IPS DF 19.7 (cell line): Measurements from ENCODE around the gene AMBP.
"Not testable (repeated sequence)": the region's sequence is repeated elsewhere in the genome, so short reads cannot be mapped to it uniquely, and the experiment has no call there.

Source experiments
- DNase-seq: peaks from one replicate; pipeline ENCODE4 v3.0.0-alpha.2; 2013; ENCODE audit warnings: low read depth, low spot score

Gene AMBP

DNA sequence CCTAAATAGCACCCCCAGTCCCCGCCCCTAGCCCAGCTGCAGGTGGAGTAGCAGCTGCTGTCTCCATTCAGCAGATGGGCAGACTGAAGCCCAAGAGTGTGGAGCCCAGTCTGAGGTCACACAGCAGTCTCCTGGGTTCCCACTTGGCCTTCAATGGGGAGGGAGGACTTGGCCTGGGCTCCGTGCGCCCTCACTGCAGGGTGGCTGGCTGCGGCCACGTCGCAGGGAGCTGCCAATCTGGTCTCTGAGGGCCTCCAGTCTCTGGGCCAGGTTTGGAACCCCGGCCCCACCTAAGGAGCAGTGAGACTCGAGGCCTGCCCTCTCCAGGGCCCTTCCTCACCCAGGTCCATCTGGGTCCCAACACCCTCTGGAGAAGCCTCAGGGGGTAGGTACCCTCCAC, 13.6 kb upstream of the AMBP start:
- DNase-seq: no peak

GRCh38 chr9:114090798-114091197, 12.7 kb upstream of the AMBP start:
- DNase-seq: no peak

DNA sequence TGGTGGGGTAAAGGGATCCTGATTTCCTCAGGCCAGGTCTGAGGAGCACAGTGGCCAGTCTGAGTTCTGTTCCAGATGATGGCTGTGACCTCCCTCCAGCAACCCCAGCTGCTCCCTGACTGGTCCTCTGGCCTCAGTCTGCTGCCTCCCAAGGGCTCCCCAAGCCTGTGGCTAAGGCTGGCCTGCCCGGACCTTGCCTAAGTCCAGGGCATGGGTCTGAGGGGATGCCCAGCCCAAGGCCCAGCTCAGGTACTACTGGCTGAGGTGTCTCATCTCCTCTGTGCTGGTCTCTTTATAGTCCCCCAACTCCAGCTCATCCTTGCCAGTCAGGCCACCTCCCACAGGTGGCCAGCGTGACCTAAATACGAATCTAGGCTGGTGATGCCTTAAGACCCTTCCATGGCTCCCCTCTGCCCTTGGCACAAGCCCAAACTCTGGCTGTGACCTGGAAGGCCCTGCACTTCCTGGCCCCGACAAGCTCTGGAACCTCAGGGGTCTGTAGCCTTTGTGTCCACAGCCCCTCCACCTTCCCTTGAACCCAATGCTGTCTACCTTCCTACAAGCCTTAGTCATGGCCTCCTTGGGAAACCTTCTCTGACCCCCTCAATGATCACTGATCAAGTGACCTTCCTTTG, 11.2 kb upstream of the AMBP start:
- DNase-seq: no peak

DNA sequence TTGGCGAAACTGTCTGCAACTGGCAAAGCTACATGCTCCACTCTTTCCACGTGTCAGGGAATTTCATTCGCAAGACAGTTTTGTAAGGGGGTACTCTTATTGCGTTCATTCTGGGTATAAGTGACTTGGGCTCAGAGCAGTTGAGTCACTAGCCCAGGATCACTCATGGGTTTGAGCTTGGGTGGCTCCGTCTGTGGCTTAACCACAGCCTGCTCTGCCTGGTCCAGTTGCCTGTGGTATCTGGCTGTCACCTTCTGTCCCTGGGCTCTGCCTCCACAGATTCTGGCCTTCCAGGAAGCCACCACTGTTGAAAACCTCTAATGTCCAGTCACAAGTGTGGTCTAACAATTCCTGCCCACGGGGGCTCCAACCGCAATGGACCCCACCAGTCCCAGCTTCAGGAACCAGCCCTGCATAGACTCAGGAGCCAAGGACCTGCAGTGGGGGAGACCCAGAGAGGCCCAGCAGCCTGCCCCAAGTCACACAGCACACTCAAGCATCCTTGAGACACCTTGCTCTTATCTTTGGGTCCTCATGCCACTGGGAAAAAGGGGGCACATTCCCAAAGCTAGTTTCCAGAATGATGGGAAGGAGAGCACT, 10.6 kb upstream of the AMBP start:
- DNase-seq: no peak

DNA sequence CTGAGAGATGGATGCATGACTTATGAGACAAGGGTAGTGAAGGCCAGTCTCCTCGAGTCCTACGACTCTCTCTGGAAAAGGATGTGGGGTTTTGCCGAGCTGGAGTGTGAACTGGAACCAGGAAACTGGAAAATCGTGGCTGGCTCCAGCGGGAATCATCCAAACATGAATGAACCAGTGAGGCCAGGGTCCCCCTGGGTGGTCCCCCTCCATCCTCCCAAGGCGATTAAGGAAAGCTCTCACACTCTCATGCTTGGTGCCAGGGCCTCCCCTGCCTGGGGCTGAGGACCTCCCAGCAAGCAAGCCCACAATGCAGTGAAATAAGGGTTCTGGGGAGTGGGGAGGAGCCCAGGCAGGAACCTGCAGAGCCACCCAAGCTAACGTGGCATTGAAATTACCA, 9.6 kb upstream of the AMBP start:
- DNase-seq: no peak

DNA sequence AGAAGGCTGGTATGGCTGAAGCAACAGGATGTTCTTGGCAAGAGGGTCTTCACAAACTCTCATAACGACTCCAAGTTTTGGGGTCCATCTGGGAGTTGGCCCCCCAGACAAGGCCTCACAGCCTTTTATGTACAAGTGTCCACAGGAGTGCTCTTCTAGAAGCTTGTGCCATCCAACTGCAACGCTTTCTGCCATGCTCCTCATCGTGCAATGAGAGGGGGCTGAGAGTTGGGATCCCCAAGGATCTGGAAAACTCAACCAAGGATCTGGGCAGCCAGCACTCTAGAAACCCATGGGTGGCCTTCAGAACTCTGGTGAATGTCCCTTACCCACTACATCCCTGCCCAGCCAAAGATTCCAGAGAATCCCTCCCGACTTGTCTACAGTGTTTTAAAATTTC, 8.5 kb upstream of the AMBP start:
- no peak for DNase-seq

GRCh38 chr9:114086009-114086408, 7.9 kb upstream of the AMBP start:
- no peak for DNase-seq

DNA sequence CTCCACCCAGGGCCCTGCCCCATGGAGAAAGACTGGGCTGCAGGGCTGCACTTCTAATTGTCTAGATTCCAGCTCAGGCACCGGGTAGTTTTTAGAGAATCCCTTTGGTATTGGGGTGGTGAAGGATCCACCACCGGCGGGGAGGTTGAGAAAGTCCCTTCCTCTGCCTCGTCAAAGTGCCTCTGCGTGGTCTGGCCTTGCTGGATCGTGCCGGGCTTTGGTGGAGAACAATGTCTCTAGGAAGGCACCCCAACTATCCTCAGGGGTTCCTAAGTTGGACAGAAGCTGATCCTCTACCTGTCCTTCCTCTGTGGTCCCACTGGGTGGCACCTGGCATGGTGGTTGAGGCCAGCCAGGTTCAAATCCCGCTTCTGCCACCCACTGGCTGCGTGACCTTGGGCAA, 7.3 kb upstream of the AMBP start:
- DNase-seq: no peak

GRCh38 chr9:114084282-114085073, 6.4 kb upstream of the AMBP start:
- no peak for DNase-seq

GRCh38 chr9:114083666-114084065, 5.6 kb upstream of the AMBP start:
- no peak for DNase-seq

DNA sequence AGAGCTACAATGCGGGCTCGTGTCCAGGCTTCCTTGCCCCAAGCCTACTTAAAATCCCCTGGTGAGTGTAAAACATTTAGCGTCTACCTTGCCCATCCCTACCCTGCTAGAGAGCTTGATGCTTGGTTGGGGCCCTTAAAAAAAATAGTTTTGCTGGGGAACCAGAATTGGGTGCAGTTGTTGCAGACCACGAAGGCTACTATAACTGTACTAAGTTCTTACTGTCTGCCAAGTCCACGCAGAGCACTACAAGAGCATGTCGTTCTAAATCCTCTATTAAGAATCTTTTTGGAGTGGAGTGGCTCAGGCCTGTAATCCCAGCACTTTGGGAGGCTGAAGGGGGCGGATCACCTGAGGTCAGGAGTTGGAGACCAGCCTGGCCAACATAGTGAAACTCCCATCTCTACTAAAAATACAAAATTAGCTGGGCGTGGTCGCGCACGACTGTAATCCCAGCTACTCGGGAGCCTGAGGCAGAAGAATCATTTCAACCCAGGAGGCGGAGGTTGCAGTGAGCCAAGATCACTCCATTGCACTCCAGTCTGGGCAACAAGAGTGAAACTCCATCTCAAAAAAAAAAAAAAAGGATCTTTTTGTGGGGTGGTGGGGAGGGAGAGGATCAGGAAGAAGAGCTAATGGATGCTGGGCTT, 4.8 kb upstream of the AMBP start:
- not testable (repeated sequence) for DNase-seq

DNA sequence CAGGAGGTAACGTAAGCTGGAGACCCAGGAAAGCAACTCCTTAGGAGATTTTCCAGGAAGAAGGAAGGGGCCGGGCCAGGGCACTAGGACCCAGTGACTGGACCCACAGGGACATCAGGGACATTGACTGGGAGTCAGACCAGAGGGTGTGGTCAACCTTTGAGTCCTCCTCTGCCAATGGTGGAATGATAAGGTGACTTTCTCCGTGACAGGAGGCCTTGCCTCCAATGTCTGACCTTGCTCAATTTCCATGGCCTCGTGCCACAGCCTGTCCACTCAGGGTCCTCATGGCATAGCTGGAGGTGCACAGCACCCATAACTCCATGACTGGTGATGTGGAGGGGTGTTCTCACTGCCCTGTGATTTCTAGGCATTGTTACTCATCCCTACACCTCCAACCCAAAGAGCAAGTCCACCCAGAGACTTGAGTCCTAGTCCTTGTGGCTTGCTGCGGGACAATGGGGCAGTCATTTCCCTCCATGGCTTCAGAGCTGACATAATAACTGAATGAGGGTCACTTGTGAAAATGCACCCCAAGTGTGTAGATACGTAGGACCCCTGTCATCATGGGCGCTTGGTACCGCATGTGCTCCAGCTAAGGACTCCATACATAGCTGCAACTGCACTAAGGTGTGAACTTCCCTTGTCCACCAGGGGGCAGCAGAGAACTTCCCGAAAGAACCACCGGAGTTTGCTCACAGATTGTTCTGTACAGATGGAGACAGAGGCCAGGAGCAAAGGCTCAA, 4.1 kb upstream of the AMBP start:
- DNase-seq: no peak

- DNase-seq: no peak
Measured at GRCh38 chr9:114081441-114082016, 3.4 kb upstream of the AMBP start.

GRCh38 chr9:114080773-114081440, 2.8 kb upstream of the AMBP start:
- DNase-seq: no peak

GRCh38 chr9:114080195-114080772, 2.2 kb upstream of the AMBP start:
- no peak for DNase-seq

GRCh38 chr9:114078781-114079156, 669 bp upstream of the AMBP start:
- no peak for DNase-seq

GRCh38 chr9:114077162-114077837, 800 bp downstream of the AMBP start:
- DNase-seq: no peak

- DNase-seq: no peak
Measured at GRCh38 chr9:114076237-114077161, 1.6 kb downstream of the AMBP start.

- no peak for DNase-seq
Measured at GRCh38 chr9:114075602-114076001, 2.5 kb downstream of the AMBP start.
